ENCODE data around the gene INPP4A. TPM values are rescaled to one million over a fixed set of nuclear protein-coding genes. Genes with fewer than 3 reads are reported as not detected.

INPP4A gene
- total and polyA plus RNA-seq, 9 of the 15 experiments (the other 6 are each of a cell fraction or from before 2014, with no cell fraction given): 1.8 to 15.7 (median 8.3) TPM

GRCh38 chr2:98560256-98560771 is 115.7 kb downstream of the INPP4A start (continued):
- TF ChIP-seq CREB1 (IDR thresholded peaks at IDR 0.05) (no peak), CREB1 (CRISPR knock-in tag; IDR thresholded peaks at IDR 0.05) (no peak), COPS2 (conservative IDR thresholded peaks at IDR 0.05) (no peak), ZBTB26 (CRISPR knock-in tag; IDR thresholded peaks at IDR 0.05) (no peak), ZNF324 (CRISPR knock-in tag; IDR thresholded peaks at IDR 0.05) (no peak), BRF1 (IDR thresholded peaks at IDR 0.05; ENCODE audit: borderline replicate concordance, extremely low read depth, insufficient read length) (no peak), BDP1 (IDR thresholded peaks at IDR 0.05; ENCODE audit: insufficient read depth, insufficient read length) (no peak), GTF2E2 (tag; IDR thresholded peaks at IDR 0.05) (no peak), ZNF395 (CRISPR knock-in tag; IDR thresholded peaks at IDR 0.05) (peak; percentile 68; the same call in 1 of the 2 replicates), TFAM (CRISPR knock-in tag; conservative IDR thresholded peaks at IDR 0.05) (no peak), VEZF1 (CRISPR knock-in tag; IDR thresholded peaks at IDR 0.05) (no peak), MAFG (tag; conservative IDR thresholded peaks at IDR 0.05) (peak; percentile 95), ARID4B (CRISPR knock-in tag; IDR thresholded peaks at IDR 0.05) (no peak), EZH2 (IDR thresholded peaks at IDR 0.05; ENCODE audit: borderline replicate concordance, low read depth, low read length) (no peak), ZNF830 (CRISPR knock-in tag; IDR thresholded peaks at IDR 0.05) (no peak), SFPQ (IDR thresholded peaks at IDR 0.05; ENCODE audit: low read depth, low read length) (no peak), GTF2F1 (IDR thresholded peaks at IDR 0.05; ENCODE audit: low read depth, low read length) (no peak), ZBTB8A (IDR thresholded peaks at IDR 0.05; ENCODE audit: partially characterized antibody) (no peak)
